HepG2 (cell line): ENCODE measurements around the gene ARFGAP3. TPM values are rescaled to one million over a fixed set of nuclear protein-coding genes. Genes with fewer than 3 reads are reported as not detected.
A peak's percentile ranks its signal among the peaks of the same experiment; 100 is the strongest.

Source experiments
- ARID2 ChIP-seq: sonication (generic); formaldehyde crosslinking; IDR thresholded peaks from 2 replicates; pipeline ENCODE4 v1.8.1; 2022; ENCODE audit warnings: mild to moderate bottlenecking, missing genetic modification reagents, borderline replicate concordance
- BRD4 ChIP-seq: sonication (generic); formaldehyde crosslinking; IDR thresholded peaks from 2 replicates; pipeline ENCODE4 v1.4.0; 2020; ENCODE audit warnings: missing genetic modification reagents
- CENPT ChIP-seq: sonication (generic); formaldehyde crosslinking; IDR thresholded peaks from 2 replicates; pipeline ENCODE4 v1.8.0; 2022; ENCODE audit warnings: low read depth, mild to moderate bottlenecking, moderate library complexity, missing genetic modification reagents
- CHD2 ChIP-seq: IDR thresholded peaks from 2 replicates; pipeline ENCODE4 v1.6.1; 2011; ENCODE audit warnings: low read depth, low read length, improper control_type of control experiment
- EP300 ChIP-seq, 3 experiments: sonication (generic) in 1 of 3; formaldehyde crosslinking in 1 of 3; IDR thresholded peaks; 2 replicates each; pipeline versions ENCODE4 v1.5.1 to v1.6.1; 2011 to 2020; ENCODE audit warnings: low read depth in 2 of 3, low read length in 2 of 3, borderline replicate concordance in 1 of 3, improper control_type of control experiment in 1 of 3, mild to moderate bottlenecking in 1 of 3, missing genetic modification reagents in 1 of 3, moderate library complexity in 1 of 3
- GATAD1 ChIP-seq: IDR thresholded peaks from 2 replicates; pipeline ENCODE4 v1.6.1; 2016; ENCODE audit warnings: missing genetic modification reagents, missing compliant biosample characterization
- KDM3A ChIP-seq: IDR thresholded peaks from 2 replicates; pipeline ENCODE4 v1.6.1; 2018; ENCODE audit warnings: low read depth, missing compliant biosample characterization
- KDM4B ChIP-seq: sonication (generic); formaldehyde crosslinking; IDR thresholded peaks from 2 replicates; pipeline ENCODE4 v1.4.0; 2020; ENCODE audit warnings: missing genetic modification reagents
- KDM5A ChIP-seq: fragments of 200-600 bp; sonication (generic); IDR thresholded peaks from 2 replicates; pipeline ENCODE4 v1.7.0; 2018; ENCODE audit warnings: antibody characterized with exemption, mild to moderate bottlenecking, low read length, borderline replicate concordance
- MXI1 ChIP-seq: IDR thresholded peaks from 3 replicates; pipeline ENCODE4 v1.6.1; 2012; ENCODE audit warnings: low read depth, low read length, inconsistent platforms, borderline replicate concordance
- PITX1 ChIP-seq: sonication (generic); formaldehyde crosslinking; IDR thresholded peaks from 2 replicates; pipeline ENCODE4 v1.5.1; 2020; ENCODE audit warnings: mild to moderate bottlenecking, missing genetic modification reagents
- RARG ChIP-seq: sonication (generic); formaldehyde crosslinking; IDR thresholded peaks from 2 replicates; pipeline ENCODE4 v1.4.0; 2020; ENCODE audit warnings: low read depth, mild to moderate bottlenecking, missing genetic modification reagents
- RBFOX2 ChIP-seq: fragments of 200-400 bp; formaldehyde crosslinking; IDR thresholded peaks from 2 replicates; pipeline ENCODE4 v1.6.1; 2017; ENCODE audit warnings: low read depth, mild to moderate bottlenecking, low read length
- SCMH1 ChIP-seq: sonication (generic); formaldehyde crosslinking; IDR thresholded peaks from 2 replicates; pipeline ENCODE4 v1.9.0; 2021; ENCODE audit warnings: missing genetic modification reagents, mild to moderate bottlenecking, borderline replicate concordance
- TP53 ChIP-seq: sonication (generic); formaldehyde crosslinking; conservative IDR thresholded peaks from 2 replicates; pipeline ENCODE4 v1.4.0; 2020; ENCODE audit warnings: missing genetic modification reagents
- ZEB1 ChIP-seq: IDR thresholded peaks from 2 replicates; pipeline ENCODE4 v1.6.1; 2012; ENCODE audit warnings: mild to moderate bottlenecking, low read depth, inconsistent platforms; ENCODE audit not compliant: insufficient replicate concordance
- ZNF12 ChIP-seq: sonication (generic); formaldehyde crosslinking; IDR thresholded peaks from 2 replicates; pipeline ENCODE4 v1.5.0; 2020; ENCODE audit warnings: missing genetic modification reagents
- ZNF253 ChIP-seq: sonication (generic); formaldehyde crosslinking; IDR thresholded peaks from 2 replicates; pipeline ENCODE4 v1.8.0; 2022; ENCODE audit warnings: mild to moderate bottlenecking, missing genetic modification reagents, borderline replicate concordance
- ZNF556 ChIP-seq: sonication (generic); formaldehyde crosslinking; IDR thresholded peaks from 2 replicates; pipeline ENCODE4 v1.4.0; 2020; ENCODE audit warnings: mild to moderate bottlenecking, missing genetic modification reagents, borderline replicate concordance
- ZNF777 ChIP-seq: sonication (generic); formaldehyde crosslinking; IDR thresholded peaks from 2 replicates; pipeline ENCODE4 v1.4.0; 2020; ENCODE audit warnings: missing genetic modification reagents
- polyA plus RNA-seq, 8 experiments: library from polyadenylated mRNA; depleted of rRNA in 3 of 8; stranded (reverse) in 7 of 8; unstranded in 1 of 8; fragments of >200 nt; fragmentation: Illumina TruSeq in 4 of 8; extraction: Trizol in 4 of 8; gene quantifications; 2 replicates each; pipeline versions ENCODE4 v1.2.1 to v1.2.3, GENCODE V29; 2011 to 2016; ENCODE audit warnings: low read depth in 4 of 8, missing spikeins in 1 of 8, mixed read lengths in 1 of 8; ENCODE audit not compliant: insufficient read depth in 1 of 8
- total RNA-seq, 5 experiments: library from RNA; depleted of rRNA; stranded (reverse); fragments of >200 nt; fragmentation: Illumina TruSeq; extraction: Trizol; gene quantifications; 2 replicates each; pipeline ENCODE4 v1.2.3, GENCODE V29; 2016; ENCODE audit warnings: low read depth in 1 of 5
- TF ChIP-seq, protein P1 (sequence below): sonication (generic); formaldehyde crosslinking; IDR thresholded peaks from 2 replicates; pipeline ENCODE4 v1.5.0; 2020; ENCODE audit warnings: mild to moderate bottlenecking, missing genetic modification reagents, borderline replicate concordance
- TF ChIP-seq, protein P2 (sequence below): sonication (generic); formaldehyde crosslinking; IDR thresholded peaks from 2 replicates; pipeline ENCODE4 v1.4.0; 2020; ENCODE audit warnings: missing genetic modification reagents, borderline replicate concordance

The ARFGAP3 gene
- total and polyA plus RNA-seq, 2 of the 13 experiments (the other 11 are each of a cell fraction or from before 2014, with no cell fraction given) = 41.7 to 61.6 TPM

DNA sequence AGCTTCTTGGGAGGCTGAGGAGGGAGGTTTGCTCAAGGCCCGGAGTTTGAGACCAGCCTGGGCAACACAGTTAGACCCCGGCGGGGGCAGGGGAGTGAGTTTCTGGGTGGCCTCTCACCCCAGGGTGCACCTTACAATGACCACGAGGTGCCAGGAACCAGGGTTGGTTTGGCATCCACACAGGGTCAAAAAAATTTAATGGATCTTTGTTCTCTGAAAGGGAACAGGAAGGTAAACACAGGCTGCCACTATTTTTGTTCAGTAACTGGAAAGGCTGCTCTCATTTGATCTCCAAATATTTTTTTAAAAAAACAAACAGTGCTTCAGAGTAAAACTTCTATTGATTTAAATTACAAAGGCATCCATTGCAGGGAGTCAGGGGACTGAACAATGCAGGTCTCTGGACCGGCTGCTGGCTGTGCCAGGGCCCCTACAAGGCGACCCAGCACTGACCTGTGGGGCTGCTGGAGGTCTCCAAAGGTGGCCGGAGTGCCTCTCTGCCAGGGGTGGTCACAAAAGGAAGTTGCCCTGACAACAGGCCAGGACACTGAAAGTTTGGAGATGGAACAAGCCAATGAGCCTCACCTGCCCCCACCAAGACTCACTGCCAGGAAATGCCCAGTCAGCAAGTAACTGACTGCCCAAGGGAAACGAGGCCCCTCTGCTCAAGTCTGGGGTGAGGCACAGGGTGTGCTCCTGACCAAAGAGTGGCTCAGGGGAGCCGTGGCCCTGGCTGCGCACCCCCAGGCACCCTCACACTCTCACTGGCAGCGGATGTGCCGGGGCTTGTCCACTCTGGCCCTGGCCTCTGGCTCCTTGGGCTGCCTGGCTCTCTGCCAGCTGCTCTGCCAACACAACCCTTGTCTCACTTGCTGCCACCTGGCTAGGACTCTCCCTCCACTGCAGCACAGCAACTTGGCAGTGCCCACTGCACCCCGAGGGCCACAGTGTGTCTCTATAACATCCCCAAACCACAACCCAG lies 51.8 kb downstream of the ARFGAP3 start (continued):
- peak; percentile 81 for TF ChIP-seq BRD4
- TF ChIP-seq ZNF253 (CRISPR knock-in tag) = no peak
- no peak for TF ChIP-seq ARID2 (CRISPR knock-in tag)
- no peak for TF ChIP-seq GATAD1 (CRISPR knock-in tag)
- TF ChIP-seq ZNF777 (CRISPR knock-in tag) = no peak
- no peak; the same call in 1 of the 2 replicates for TF ChIP-seq KDM4B (CRISPR knock-in tag)
- TF ChIP-seq CENPT (CRISPR knock-in tag) = no peak
- 0 out of 2 replicates have a peak, but pooled peaks have one; percentile 46 for TF ChIP-seq KDM3A (CRISPR knock-in tag)
- TF ChIP-seq CHD2 = no peak
- TF ChIP-seq, protein P1, sequence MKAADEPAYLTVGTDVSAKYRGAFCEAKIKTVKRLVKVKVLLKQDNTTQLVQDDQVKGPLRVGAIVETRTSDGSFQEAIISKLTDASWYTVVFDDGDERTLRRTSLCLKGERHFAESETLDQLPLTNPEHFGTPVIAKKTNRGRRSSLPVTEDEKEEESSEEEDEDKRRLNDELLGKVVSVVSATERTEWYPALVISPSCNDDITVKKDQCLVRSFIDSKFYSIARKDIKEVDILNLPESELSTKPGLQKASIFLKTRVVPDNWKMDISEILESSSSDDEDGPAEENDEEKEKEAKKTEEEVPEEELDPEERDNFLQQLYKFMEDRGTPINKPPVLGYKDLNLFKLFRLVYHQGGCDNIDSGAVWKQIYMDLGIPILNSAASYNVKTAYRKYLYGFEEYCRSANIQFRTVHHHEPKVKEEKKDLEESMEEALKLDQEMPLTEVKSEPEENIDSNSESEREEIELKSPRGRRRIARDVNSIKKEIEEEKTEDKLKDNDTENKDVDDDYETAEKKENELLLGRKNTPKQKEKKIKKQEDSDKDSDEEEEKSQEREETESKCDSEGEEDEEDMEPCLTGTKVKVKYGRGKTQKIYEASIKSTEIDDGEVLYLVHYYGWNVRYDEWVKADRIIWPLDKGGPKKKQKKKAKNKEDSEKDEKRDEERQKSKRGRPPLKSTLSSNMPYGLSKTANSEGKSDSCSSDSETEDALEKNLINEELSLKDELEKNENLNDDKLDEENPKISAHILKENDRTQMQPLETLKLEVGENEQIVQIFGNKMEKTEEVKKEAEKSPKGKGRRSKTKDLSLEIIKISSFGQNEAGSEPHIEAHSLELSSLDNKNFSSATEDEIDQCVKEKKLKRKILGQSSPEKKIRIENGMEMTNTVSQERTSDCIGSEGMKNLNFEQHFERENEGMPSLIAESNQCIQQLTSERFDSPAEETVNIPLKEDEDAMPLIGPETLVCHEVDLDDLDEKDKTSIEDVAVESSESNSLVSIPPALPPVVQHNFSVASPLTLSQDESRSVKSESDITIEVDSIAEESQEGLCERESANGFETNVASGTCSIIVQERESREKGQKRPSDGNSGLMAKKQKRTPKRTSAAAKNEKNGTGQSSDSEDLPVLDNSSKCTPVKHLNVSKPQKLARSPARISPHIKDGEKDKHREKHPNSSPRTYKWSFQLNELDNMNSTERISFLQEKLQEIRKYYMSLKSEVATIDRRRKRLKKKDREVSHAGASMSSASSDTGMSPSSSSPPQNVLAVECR (CRISPR knock-in tag) = peak; percentile 36; the same call in 1 of the 2 replicates
- no peak; the same call in 1 of the 2 replicates for TF ChIP-seq KDM5A
- TF ChIP-seq SCMH1 (CRISPR knock-in tag) = no peak
- no peak for TF ChIP-seq ZNF12
- TF ChIP-seq EP300 (IDR thresholded peaks at IDR 0.05; ENCODE audit: low read depth in 2 of 2, low read length in 2 of 2) = peak in 1 of 2 experiments; percentile 90; a peak in 2 of 4 replicates
- peak; percentile 71 for TF ChIP-seq EP300 (CRISPR knock-in tag; IDR thresholded peaks at IDR 0.05; ENCODE audit: borderline replicate concordance)
- no peak for TF ChIP-seq RARG (CRISPR knock-in tag)
- 0 out of 2 replicates have a peak, but pooled peaks have one; percentile 49 for TF ChIP-seq RBFOX2
- no peak for TF ChIP-seq ZEB1
- peak; percentile 20; the same call in 1 of the 2 replicates for TF ChIP-seq PITX1
- peak; percentile 23; the same call in 1 of the 2 replicates for TF ChIP-seq ZNF556 (CRISPR knock-in tag)
- TF ChIP-seq MXI1 = peak; percentile 30; the same call in 1 of the 3 replicates
- TF ChIP-seq TP53 = no peak
- TF ChIP-seq, protein P2, sequence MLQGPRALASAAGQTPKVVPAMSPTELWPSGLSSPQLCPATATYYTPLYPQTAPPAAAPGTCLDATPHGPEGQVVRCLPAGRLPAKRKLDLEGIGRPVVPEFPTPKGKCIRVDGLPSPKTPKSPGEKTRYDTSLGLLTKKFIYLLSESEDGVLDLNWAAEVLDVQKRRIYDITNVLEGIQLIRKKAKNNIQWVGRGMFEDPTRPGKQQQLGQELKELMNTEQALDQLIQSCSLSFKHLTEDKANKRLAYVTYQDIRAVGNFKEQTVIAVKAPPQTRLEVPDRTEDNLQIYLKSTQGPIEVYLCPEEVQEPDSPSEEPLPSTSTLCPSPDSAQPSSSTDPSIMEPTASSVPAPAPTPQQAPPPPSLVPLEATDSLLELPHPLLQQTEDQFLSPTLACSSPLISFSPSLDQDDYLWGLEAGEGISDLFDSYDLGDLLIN = no peak
